ENCODE measurements around the gene CD151.

CD151 gene

GRCh38 chr11:843818-844692 lies 11.3 kb downstream of the CD151 start:
- H3K4me1 ChIP-seq (ENCODE audit: control extremely low read depth in 1 of 4, control insufficient read depth in 4 of 4, insufficient read depth in 4 of 4, low read length in 3 of 4): peaks cover 0 to 64% (median 61%) of the 10 kb centered on the region in 4 experiments
- H3K4me3 ChIP-seq (ENCODE audit: control insufficient read depth in 1 of 7, extremely low read depth in 1 of 7, insufficient read depth in 4 of 7, low read depth in 2 of 7, low read length in 6 of 7): peak overlapping the region in 6 of 7 experiments; percentile 55 to 99 (median 89)
- ChIA-PET CTCF (interaction anchor here (0.6 to 5.0 kb wide), 7 partner anchors 10 to 208 kb away, joined by 3 to 32 read pairs (median 5); partner anchors contain the start of gene PNPLA2), POLR2A (interaction anchor here (0.6 to 4.2 kb wide), 7 partner anchors 9 to 38 kb away, joined by 3 to 19 read pairs (median 3); partner anchors contain the start of gene CD151)
- H3K9me3 ChIP-seq (ENCODE audit: control extremely low read depth in 1 of 5, control insufficient read depth in 4 of 5, insufficient read depth in 2 of 5, low read depth in 1 of 5, low read length in 4 of 5): no peaks in the 10 kb centered on the region
- peaks cover 0 to 4% (median 0%) of the 10 kb centered on the region in 5 experiments for H3K27me3 ChIP-seq (replicated peaks in 2 of 5; ENCODE audit: control insufficient read depth in 4 of 5, insufficient read depth in 5 of 5, low read length in 4 of 5)
- 8% methylated on average over 15 of the region's 25 CpGs for WGBS (ENCODE audit: insufficient coverage)
- peaks cover 2 to 17% (median 13%) of the 10 kb centered on the region in 4 experiments for H3K36me3 ChIP-seq (ENCODE audit: control insufficient read depth in 4 of 4, insufficient read depth in 4 of 4, low read length in 3 of 4)
- peak overlapping the region in 1 of 2 experiments; percentile 40 for H3K27ac ChIP-seq (ENCODE audit: insufficient read depth in 1 of 2, low read depth in 1 of 2, low read length in 2 of 2, poor library complexity in 1 of 2, severe bottlenecking in 2 of 2)
- peak in 1 of 3 donors; percentile 33 for DNase-seq

DNA sequence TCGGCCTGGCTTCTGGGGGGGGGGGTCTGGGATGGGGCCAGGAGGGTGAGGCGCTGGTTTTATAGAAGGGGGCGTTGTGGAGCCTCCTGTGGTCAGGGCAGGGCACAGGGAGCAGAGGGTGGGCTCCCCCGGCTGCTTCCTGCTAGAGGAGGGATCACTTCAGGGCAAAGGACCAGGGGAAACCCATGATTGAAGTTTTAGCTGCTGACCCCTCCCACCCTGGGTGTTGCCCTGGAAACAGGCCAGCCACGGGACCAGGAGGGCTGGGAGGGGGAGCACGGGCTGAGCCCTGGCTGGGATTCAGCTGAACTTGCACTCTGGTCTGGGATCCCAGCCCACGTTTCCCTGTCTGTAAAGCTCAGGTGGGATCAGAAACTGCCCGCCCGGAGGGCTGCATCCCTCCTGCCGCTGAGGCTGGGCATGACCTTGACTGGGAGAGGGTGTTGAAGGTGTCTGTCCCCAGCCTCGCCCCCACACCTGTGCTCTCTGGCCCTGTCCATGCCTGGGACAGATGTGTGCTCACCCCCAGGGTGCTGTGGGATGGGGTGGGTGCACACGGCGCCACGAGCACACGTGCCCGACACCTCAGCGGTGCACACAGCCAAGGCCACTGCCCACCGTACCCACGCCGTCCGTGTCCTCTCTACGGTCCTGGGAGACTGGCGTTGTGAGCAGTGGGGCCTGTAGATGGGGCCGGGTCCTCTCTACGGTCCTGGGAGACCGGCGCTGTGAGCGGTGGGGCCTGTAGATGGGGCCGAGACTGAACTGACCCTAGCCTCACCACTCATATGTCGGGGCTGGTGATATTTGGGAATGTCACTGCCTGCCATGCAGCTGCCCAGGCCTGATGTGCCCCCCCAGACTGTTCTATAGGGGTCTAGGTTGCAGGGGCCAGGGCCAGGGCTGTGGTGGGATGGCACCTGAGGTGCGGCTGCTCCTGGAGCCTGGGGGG lies 12.2 kb downstream of the CD151 start:
- Histone ChIP-seq H3K4me1 (ENCODE audit: control extremely low read depth in 1 of 4, control insufficient read depth in 4 of 4, insufficient read depth in 4 of 4, low read length in 3 of 4) (peaks cover 0 to 68% (median 66%) of the 10 kb centered on the region in 4 experiments), H3K27me3 (replicated peaks in 2 of 5; ENCODE audit: control insufficient read depth in 4 of 5, insufficient read depth in 5 of 5, low read length in 4 of 5) (peaks cover 0 to 6% (median 0%) of the 10 kb centered on the region in 5 experiments), H3K27ac (ENCODE audit: insufficient read depth in 1 of 2, low read depth in 1 of 2, low read length in 2 of 2, poor library complexity in 1 of 2, severe bottlenecking in 2 of 2) (no peak overlapping the region), H3K4me3 (ENCODE audit: control insufficient read depth in 1 of 7, extremely low read depth in 1 of 7, insufficient read depth in 4 of 7, low read depth in 2 of 7, low read length in 6 of 7) (peak overlapping the region in 4 of 7 experiments; percentile 46 to 94 (median 68)), H3K36me3 (ENCODE audit: control insufficient read depth in 4 of 4, insufficient read depth in 4 of 4, low read length in 3 of 4) (peaks cover 0 to 8% (median 6%) of the 10 kb centered on the region in 4 experiments), H3K9me3 (ENCODE audit: control extremely low read depth in 1 of 5, control insufficient read depth in 4 of 5, insufficient read depth in 2 of 5, low read depth in 1 of 5, low read length in 4 of 5) (no peaks in the 10 kb centered on the region)
- peak; percentile 86 to 96 (median 96) for DNase-seq
- POLR2A ChIA-PET: interaction anchor here (0.6 to 0.9 kb wide), 5 partner anchors 10 to 132 kb away, joined by 3 to 6 read pairs (median 3); partner anchors contain the start of gene CD151
- 35% methylated on average over 24 of the region's 31 CpGs for WGBS (ENCODE audit: insufficient coverage)
- CTCF ChIA-PET: interaction anchor here (0.6 to 5.0 kb wide), 7 partner anchors 11 to 207 kb away, joined by 3 to 32 read pairs (median 8); partner anchors contain the start of gene PNPLA2

- Histone ChIP-seq H3K27me3 (replicated peaks in 2 of 5; ENCODE audit: control insufficient read depth in 4 of 5, insufficient read depth in 5 of 5, low read length in 4 of 5) (peaks cover 0 to 7% (median 0%) of the 10 kb centered on the region in 5 experiments), H3K4me1 (ENCODE audit: control extremely low read depth in 1 of 4, control insufficient read depth in 4 of 4, insufficient read depth in 4 of 4, low read length in 3 of 4) (peaks cover 0 to 65% (median 62%) of the 10 kb centered on the region in 4 experiments), H3K36me3 (ENCODE audit: control insufficient read depth in 4 of 4, insufficient read depth in 4 of 4, low read length in 3 of 4) (no peaks in the 10 kb centered on the region), H3K4me3 (ENCODE audit: control insufficient read depth in 1 of 7, extremely low read depth in 1 of 7, insufficient read depth in 4 of 7, low read depth in 2 of 7, low read length in 6 of 7) (peak overlapping the region in 3 of 7 experiments; percentile 28 to 94 (median 29)), H3K27ac (ENCODE audit: insufficient read depth in 1 of 2, low read depth in 1 of 2, low read length in 2 of 2, poor library complexity in 1 of 2, severe bottlenecking in 2 of 2) (no peak overlapping the region), H3K9me3 (ENCODE audit: control extremely low read depth in 1 of 5, control insufficient read depth in 4 of 5, insufficient read depth in 2 of 5, low read depth in 1 of 5, low read length in 4 of 5) (no peaks in the 10 kb centered on the region)
- DNase-seq: no peak
- ChIA-PET CTCF (interaction anchor here (0.7 to 5.0 kb wide), 9 partner anchors 9 to 206 kb away, joined by 3 to 32 read pairs (median 4); no protein-coding TSS in a partner anchor), POLR2A (interaction anchor here (0.6 to 0.7 kb wide), 2 partner anchors 62 to 131 kb away, joined by 3 to 10 read pairs; no protein-coding TSS in a partner anchor)
- WGBS (ENCODE audit: insufficient coverage): 19% methylated on average over 8 of the region's 8 CpGs
Observed at GRCh38 chr11:845872-846495, 13.2 kb downstream of the CD151 start.

DNA sequence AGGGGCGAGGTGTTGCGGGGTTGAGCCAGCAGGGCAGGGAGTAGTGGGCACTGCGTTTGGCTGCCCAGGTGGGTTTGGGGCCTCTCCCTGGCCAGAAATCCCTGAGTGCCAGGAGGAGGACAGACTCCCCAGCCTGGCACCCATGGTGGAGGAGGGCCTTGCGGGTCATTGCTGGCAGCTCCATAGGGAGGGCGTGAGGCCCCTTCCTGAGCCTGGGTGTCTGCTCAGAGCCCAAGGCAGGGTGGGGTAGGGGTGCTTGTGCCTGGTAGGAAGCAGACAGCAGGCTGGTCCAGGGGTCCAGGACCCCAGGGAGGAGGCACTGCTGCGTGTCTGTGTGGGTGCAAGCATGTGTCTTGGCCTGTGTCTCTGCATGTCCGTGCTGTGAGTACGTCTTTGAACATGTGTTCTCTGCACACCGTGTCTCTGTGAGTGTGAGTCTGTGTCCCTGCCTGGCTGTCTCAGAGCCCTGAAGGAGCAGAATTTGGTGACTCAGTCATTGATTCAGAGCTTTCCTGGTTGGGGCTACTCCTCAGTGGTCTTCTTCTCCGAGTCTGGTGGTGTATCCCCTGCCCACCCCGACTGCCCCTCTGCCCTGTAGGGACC lies 13.8 kb downstream of the CD151 start:
- Histone ChIP-seq H3K27me3 (replicated peaks in 2 of 5; ENCODE audit: control insufficient read depth in 4 of 5, insufficient read depth in 5 of 5, low read length in 4 of 5) (peaks cover 0 to 7% (median 0%) of the 10 kb centered on the region in 5 experiments), H3K4me3 (ENCODE audit: control insufficient read depth in 1 of 7, extremely low read depth in 1 of 7, insufficient read depth in 4 of 7, low read depth in 2 of 7, low read length in 6 of 7) (no peak overlapping the region), H3K36me3 (ENCODE audit: control insufficient read depth in 4 of 4, insufficient read depth in 4 of 4, low read length in 3 of 4) (no peaks in the 10 kb centered on the region), H3K4me1 (ENCODE audit: control extremely low read depth in 1 of 4, control insufficient read depth in 4 of 4, insufficient read depth in 4 of 4, low read length in 3 of 4) (peaks cover 0 to 59% (median 57%) of the 10 kb centered on the region in 4 experiments), H3K9me3 (ENCODE audit: control extremely low read depth in 1 of 5, control insufficient read depth in 4 of 5, insufficient read depth in 2 of 5, low read depth in 1 of 5, low read length in 4 of 5) (no peaks in the 10 kb centered on the region), H3K27ac (ENCODE audit: insufficient read depth in 1 of 2, low read depth in 1 of 2, low read length in 2 of 2, poor library complexity in 1 of 2, severe bottlenecking in 2 of 2) (no peak overlapping the region)
- ChIA-PET POLR2A (interaction anchor here (0.6 to 1.6 kb wide), 2 partner anchors 13 to 61 kb away, joined by 3 to 10 read pairs; no protein-coding TSS in a partner anchor), CTCF (interaction anchor here (0.7 to 5.0 kb wide), 9 partner anchors 9 to 205 kb away, joined by 3 to 32 read pairs (median 4); no protein-coding TSS in a partner anchor)
- WGBS (ENCODE audit: insufficient coverage): 87% methylated on average over 10 of the region's 11 CpGs
- no peak for DNase-seq

- Histone ChIP-seq H3K4me3 (ENCODE audit: control insufficient read depth in 1 of 7, extremely low read depth in 1 of 7, insufficient read depth in 4 of 7, low read depth in 2 of 7, low read length in 6 of 7) (no peak overlapping the region), H3K36me3 (ENCODE audit: control insufficient read depth in 4 of 4, insufficient read depth in 4 of 4, low read length in 3 of 4) (no peaks in the 10 kb centered on the region), H3K9me3 (ENCODE audit: control extremely low read depth in 1 of 5, control insufficient read depth in 4 of 5, insufficient read depth in 2 of 5, low read depth in 1 of 5, low read length in 4 of 5) (no peaks in the 10 kb centered on the region), H3K27me3 (replicated peaks in 2 of 5; ENCODE audit: control insufficient read depth in 4 of 5, insufficient read depth in 5 of 5, low read length in 4 of 5) (peaks cover 0 to 7% (median 0%) of the 10 kb centered on the region in 5 experiments), H3K27ac (ENCODE audit: insufficient read depth in 1 of 2, low read depth in 1 of 2, low read length in 2 of 2, poor library complexity in 1 of 2, severe bottlenecking in 2 of 2) (no peak overlapping the region), H3K4me1 (ENCODE audit: control extremely low read depth in 1 of 4, control insufficient read depth in 4 of 4, insufficient read depth in 4 of 4, low read length in 3 of 4) (peaks cover 0 to 56% (median 54%) of the 10 kb centered on the region in 4 experiments)
- POLR2A ChIA-PET: interaction anchor here (1.6 kb wide), 1 partner anchor 12 kb away, joined by 3 read pairs; no protein-coding TSS in a partner anchor
- no peak for DNase-seq
- CTCF ChIA-PET: interaction anchor here (0.7 to 5.0 kb wide), 11 partner anchors 9 to 204 kb away, joined by 3 to 32 read pairs (median 5); partner anchors contain the start of gene CD151
- 78% methylated on average over 14 of the region's 18 CpGs for WGBS (ENCODE audit: insufficient coverage)
Observed at GRCh38 chr11:847876-848275, 15.1 kb downstream of the CD151 start.
